G401 (cell line): ENCODE results near the gene CYP27A1. TPM values are rescaled to one million over a fixed set of nuclear protein-coding genes. Genes with fewer than 3 reads are reported as not detected.
"Not testable (repeated sequence)": the region's sequence is repeated elsewhere in the genome, so short reads cannot be mapped to it uniquely, and the experiment has no call there.

ENCODE experiments used
- DNase-seq: peaks from one replicate; pipeline ENCODE4 v3.0.0-alpha.2; 2015; ENCODE audit warnings: low spot score
- in situ Hi-C: cut with HindIII; loops from 2 replicates; pipeline ENCODE4 v1.10.0; 2016; ENCODE audit warnings: low sequenced_read_pairs, mixed read lengths
- total RNA-seq: library from RNA; depleted of rRNA; stranded (reverse); fragments of >200 nt; shearing (Covaris generic); gene quantifications from 2 replicates; pipeline ENCODE4 v1.2.3, GENCODE V29; 2014

CYP27A1 gene
- total RNA-seq, 1 experiment from 2014 or later = not detected

DNA sequence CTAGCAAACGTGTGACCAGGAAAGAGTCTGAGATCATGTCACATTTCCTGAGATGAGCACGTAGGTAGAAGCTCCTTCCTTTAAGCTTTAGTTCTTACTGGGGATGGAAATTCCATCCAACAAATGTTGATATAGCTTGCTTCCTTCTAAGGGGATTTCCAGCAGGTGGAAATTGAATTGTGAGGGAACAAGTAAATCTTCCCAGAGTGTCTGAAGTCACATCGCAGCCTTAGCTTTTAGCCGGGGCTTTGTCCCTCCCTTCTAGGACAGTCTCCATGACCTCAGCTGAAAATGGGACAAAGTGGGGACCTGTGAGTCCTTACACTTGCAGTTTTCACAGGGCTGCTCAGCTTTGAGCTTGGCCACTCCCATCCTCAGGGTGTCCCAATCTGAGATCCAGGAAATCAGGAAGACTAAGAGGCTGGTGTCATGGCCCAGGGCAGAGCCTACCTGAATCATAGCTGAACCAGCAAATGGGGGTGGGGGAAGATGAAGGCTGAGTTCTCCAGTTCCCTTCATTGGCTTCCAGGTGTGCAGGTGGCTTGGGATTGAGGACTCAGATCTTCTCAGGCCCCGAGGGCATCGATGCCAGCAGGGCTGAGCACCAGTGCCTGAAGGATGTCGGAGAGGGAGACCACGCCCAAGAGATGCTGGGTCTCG, 41.4 kb downstream of the CYP27A1 start:
- DNase-seq = no peak
- in situ Hi-C loops = no loop called here

DNA sequence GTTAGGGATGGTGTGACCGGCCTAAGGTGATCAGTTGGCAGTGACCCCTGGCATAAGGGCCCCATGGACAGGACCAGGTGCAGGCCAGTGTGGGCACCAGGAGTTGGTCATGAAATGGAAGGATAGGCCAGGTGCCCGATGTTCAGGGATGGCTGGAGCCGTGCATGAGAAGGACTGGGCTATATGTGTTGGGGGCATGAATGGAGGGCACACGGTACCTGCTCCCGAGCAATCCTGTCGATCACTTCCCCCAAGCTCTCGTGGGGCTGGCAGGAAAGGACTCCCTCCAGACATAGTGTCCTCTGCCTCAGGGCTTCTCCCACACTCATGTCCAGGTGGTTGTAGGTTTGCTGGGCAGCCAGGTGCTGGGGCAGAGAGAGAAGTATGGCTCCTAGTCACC, 42.1 kb downstream of the CYP27A1 start:
- in situ Hi-C loops = no loop called here
- no peak for DNase-seq

DNA sequence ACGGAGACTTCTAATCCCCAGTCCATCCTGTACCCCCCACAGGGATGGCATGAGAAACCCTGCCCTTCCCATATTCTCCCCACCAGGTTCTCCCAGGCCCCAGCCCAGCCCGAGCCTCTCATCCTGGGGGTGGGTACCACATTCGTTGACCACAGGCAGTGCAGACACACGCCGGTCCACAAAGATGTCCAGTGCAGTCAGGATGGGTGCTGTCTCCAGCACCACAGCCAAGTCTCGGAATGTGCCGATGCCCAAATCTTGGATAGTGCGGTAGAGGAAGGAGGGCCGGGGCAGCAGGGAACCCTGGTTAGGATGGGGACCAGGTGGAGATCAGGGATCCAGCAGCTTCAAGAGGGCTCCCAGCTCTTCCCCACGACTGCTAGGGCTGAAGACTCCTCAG, 44.8 kb downstream of the CYP27A1 start:
- no peak for DNase-seq
- in situ Hi-C loops = no loop called here

DNA sequence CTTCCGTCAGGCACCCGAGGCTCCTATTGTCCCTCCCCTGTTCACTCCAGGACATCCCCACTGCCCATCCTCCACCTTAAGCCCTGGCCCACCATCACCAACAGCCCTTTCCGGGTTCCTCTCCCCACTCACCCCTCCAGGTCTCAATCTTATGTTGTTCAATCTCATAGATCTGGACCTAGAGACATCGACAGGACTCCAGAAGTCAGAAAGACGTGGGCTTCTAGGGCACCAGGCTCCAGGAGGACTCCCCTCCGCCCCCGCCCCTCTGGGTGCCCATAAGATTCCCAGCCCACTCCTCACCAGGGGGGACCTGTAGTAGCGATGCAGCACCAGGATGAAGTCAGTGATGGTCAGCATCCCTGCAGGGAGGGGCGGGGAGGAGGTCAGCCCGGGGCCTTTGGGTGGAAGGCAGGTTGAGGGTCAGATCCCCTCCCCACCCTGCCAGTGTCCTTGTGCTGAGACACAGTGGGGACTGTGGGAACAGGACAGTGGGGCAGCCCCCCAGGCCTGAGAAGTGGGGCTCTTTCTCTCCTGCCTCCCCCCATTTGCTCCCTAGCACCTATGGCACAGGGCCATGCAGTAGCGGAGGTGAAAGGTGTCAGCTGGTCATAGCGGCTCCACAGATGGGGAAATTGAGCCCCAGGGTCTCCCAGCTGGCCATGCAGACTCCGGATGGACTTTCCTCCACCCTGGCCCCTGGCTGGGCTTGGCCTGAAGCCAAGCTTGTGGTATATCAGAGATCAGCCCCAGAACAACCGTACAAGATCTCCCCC, 45.9 kb downstream of the CYP27A1 start:
- DNase-seq = no peak
- in situ Hi-C loops = no loop called here

DNA sequence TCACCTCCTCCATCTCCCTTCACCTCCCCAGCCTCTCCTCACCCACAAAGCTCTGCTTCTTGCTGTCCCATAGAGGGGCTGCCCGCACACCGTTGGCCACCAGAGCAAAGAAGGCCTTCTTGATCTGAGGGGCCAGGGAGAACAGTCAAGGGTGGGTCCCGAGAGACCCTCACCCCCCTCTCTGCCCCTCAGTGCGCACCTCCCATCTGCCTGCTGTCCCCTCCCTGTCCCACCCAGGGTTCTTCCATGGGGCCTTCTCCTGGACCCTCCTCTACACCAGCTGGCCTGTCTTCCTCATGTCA, 46.5 kb downstream of the CYP27A1 start:
- in situ Hi-C loops = no loop called here
- DNase-seq = no peak

DNA sequence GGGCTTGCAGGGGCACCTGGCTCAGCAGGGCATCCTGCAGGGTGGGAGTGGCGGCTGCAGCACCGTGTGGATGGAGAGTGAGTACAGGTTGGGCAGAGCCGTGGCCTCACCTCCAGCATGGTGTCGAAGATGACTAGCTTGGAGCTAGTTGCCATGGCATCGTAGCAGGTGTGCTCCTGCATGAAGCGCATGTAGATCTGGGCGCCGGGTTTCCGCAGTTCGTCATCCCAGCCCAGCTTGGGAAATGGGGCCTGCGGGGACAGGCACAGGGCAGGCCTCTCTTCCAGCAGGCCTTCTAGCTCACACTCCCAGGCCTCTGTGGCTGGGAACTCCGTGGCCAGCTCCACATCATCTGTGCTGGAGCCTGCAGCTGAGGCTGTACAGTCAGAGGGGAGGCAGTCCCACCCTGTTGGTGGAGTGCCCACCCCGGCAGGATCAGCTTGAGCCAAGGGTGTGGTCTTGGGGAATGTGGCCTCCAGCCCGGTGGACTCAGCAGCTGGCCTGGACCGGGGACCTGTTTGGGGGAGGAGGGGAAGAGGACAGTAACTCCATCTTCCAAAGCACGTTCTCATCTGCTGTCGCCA, 48.0 kb downstream of the CYP27A1 start:
- DNase-seq = no peak
- in situ Hi-C loops = no loop called here

DNA sequence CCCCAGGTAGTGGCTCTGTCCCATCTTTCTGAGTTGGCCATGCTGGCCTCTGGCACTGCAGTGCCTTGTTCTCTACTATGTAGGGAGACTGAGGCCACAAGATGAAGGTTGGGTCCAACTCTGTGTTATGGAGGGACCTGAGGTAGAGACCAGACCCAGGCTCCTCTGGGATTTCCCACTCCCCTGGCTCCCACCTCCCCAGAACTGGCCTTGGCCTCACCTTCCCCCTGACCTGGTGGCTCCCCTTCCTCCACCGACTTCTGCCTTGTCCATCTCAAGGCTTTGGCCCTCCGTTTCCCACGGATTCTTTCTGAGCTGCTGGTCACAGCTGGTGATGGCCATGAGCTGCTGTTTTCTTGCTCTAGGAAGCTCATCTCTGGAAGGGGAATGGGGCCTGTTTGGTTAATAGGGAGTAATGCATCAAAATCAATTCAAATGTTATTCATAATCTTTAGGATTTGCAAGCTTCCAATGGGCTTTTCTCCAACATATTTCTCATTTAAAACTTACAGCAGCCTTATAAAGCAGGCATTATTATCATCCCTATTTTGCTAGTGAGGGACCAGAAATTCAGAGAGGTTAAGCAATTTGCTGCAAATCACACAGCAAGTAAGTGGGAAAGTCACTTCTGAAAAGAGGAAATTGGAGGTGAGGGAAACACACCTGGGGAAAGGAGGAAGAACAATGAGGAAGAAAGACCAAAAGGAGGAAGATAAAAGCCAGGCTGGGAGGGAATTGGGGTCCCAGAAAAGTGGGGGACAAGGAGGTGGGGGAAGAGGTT, 48.8 kb downstream of the CYP27A1 start:
- in situ Hi-C loops = no loop called here
- DNase-seq = no peak

DNA sequence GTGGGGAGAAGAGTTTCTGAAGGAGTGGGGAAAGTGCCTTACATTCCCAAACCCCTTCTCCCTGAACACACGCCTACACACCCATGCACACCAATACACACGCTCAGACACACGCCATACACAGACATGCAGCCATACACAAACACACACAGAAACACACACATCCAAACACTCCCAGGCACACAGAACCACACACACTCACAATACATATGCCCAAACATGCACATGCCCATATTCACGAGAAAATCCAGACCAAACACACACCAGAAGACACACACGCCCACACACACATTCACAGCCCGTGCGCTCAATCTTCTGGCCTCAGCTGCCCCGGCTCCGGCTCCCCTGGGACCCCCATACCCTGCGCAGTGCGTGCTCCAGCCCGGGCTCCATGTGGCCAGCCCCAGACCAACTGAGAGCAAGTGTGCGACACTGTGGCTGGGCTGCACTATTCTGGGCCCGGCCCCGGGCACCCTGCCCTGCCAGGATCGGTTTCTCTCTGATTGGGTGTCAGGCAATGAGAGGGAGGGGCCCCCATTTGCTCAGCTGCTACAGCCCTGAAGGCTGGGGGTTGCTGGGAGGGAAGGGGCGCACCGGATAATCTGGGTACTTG, 49.5 kb downstream of the CYP27A1 start, which contains the start of gene PRKAG3:
Gene PRKAG3 (minus strand): TSS at position 426 of the 613 bp plus-strand sequence.
- in situ Hi-C loops = no loop called here
- DNase-seq = no peak

DNA sequence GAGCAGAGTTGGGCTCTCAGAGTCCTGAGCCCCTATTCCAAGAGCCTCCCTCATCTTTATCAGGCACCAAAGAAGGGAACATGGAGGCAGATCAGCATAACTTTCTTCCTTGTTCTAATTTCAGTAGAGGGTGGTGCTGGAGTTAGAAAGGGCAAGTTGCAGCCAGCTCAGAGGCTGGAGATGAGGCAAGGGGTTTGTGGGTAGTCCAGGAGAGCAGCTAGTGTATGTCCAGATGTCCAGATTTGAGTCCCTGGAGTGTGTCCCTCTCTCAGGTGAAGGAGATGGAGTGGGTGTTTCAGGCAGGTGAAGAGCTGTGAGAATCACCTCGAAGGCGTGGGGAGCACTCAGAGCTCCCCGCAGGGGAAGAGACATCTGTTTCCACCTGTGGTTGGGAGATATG, 50.1 kb downstream of the CYP27A1 start:
- no peak for DNase-seq
- in situ Hi-C loops = no loop called here

DNA sequence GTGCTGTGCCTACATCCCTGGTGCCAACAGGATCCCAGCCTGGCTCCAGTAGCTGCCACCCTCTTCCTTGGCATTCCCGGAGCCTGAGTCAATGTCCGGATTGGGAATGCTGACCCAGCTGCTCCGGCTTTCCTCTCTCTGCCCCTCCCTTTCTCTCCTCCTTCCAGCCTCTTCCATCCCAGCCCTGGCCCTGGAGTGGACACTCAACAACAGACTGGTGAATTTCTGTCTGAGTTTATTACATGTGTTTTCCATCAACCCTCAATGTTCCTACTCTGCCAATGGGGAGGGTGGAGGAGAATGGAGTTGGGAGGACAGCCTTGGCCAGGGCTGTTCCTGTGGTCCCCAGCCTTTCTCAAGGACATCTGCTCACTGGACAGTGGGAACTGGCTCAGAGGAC, 50.6 kb downstream of the CYP27A1 start:
- DNase-seq = no peak
- in situ Hi-C loops = no loop called here

DNA sequence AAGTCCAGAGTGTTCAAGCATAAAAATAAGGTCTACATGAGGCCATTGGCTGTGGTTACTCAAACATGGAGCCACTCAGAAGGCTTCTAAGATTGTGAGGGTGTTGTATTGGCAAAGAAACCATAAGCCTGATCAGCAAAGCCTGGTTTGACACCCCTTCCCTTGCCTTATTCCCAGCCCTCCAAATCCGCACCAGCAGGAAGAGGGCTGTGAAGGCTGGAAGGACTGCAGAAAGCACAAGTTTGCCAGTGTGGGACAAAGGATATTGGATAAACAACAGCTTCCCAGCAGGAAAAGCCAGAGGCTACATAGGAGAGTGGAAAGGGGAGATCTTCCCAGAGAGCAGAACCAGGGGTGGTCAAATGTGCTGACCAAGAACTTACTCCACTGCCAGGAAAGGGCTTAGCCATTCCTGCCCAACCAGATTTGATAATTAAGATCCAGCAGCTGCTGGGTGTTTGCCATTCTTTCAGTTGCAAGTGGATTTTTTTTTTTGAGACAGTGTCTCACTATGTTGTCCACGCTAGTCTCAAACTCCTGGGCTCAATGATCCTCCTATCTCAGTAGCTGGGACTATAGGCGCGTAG, 51.2 kb downstream of the CYP27A1 start:
- in situ Hi-C loops = no loop called here
- DNase-seq = no peak

DNA sequence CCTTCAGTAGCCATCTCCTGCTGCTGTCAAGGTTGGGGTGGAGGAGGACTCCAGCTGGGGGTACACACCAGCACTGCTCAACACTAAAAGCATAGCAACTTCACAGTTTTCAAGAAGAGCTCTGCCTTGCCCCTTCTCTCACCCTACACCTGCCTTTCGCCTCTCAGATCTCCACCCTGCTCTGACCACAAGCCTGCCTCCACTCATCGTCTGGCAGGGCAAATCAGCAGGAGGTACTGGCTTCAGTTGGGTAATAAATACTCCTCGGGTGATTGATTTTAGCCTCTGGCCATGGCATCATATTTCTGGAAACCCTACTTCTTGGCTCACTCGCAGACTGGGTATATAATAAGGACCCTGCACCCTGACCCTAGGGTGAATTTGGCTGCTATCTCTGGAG, 52.7 kb downstream of the CYP27A1 start:
- no peak for DNase-seq
- in situ Hi-C loops = no loop called here

DNA sequence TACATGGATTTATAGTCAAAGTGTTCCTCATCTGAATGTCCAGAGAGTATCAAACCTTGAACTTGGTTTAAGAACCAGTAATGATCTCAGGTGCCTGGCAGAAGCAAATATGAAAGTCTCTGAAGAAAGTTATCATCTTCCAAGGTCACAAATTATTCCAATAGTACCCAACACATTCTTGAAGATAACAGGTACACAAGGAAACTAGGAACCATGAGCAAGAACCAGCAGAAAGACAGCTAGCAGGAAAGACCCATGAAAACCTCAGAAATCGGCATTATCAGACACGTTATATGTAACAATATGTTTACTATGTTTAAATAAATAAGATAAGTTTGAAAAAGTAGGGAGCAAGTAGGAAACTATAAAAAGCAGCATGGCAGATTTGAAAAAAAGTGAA, 55.5 kb downstream of the CYP27A1 start:
- in situ Hi-C loops = no loop called here

DNA sequence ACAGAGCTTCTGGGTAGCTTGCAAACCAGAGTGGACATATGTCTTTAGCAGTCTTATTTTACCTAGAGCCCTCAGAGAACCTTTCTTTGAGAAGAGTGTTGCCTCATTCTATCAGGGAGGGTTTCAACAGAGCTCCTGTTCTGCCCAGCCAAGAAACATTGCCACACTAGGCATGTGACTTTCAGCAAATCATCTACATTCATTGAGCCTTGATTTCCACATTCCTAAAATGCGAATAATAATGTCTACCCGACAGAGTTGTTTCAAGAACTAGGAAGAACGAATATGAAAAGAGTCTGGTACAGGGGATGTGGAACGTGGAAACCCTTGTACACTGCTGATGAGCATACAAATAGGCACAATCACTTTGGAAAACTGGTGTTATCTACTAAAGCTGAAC, 57.5 kb downstream of the CYP27A1 start:
- in situ Hi-C loops = no loop called here
- DNase-seq = no peak

More for the DNA sequence above, 55.5 kb downstream of the CYP27A1 start:
- DNase-seq = no peak

DNA sequence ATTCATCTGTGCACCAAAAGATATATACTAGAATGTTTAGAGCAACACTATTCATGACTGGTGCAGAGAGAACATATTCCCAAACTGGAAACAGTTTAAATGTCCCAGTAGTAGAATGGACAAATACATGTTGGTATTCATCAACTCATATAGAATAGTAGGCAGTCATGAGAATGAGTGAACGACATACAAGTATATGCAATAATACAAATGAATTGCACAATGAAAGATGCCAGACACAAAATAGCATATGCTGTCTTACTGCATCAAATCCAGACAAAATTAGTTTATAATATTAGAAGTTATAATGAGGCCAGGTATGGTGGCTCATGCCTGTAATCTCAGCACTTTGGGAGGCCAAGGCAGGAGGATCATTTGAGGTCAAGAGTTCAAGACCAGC, 57.9 kb downstream of the CYP27A1 start:
- in situ Hi-C loops = no loop called here
- DNase-seq = no peak

DNA sequence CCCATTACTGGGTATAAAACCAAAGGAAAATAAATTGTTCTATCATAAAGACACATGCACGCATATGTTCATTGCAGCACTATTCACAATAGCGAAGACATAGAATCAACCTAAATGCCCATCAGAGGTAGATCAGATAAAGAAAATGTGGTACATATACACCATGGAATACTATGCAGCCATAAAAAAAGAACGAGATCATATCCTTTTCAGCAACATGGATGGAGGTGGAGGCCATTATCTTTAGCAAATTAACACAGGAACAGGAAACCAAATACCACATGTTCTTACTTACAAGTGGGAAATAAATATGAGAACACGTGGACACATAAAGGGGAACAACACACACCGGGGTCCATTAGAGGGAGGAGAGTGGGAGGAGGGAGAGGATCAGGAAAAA, 62.4 kb downstream of the CYP27A1 start:
- in situ Hi-C loops, DNase-seq: not testable (repeated sequence)

DNA sequence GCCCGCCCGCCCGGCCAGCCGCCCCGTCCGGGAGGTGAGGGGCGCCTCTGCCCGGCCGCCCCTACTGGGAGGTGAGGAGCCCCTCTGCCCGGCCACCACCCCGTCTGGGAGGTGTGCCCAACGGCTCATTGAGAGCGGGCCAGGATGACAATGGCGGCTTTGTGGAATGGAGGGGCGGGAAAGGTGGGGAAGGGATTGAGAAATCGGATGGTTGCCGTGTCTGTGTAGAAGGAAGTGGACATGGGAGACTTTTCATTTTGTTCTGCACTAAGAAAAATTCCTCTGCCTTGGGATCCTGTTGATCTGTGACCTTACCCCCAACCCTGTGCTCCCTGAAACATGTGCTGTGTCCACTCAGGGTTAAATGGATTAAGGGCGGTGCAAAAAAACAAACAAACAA, 65.0 kb downstream of the CYP27A1 start:
- in situ Hi-C loops, DNase-seq: not testable (repeated sequence)

DNA sequence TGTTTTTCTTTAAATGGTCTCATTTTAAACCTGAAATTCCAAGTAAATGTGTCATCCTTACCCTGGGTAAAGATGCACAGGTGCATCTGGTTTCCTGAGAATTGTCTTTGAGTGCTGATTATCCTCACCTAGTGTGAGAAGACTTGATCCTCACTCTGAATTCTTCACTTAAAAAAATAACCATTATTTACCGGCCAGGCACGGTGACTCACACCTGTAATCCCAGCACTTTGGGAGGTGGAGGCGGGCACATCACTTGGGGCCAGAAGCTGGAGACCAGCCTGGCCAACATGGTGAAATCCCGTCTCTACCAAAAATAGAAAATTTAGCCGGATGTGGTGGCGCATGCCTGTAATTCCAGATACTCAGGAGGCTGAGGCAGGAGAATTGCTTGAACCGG, 67.8 kb downstream of the CYP27A1 start:
- in situ Hi-C loops = no loop called here
- no peak for DNase-seq

DNA sequence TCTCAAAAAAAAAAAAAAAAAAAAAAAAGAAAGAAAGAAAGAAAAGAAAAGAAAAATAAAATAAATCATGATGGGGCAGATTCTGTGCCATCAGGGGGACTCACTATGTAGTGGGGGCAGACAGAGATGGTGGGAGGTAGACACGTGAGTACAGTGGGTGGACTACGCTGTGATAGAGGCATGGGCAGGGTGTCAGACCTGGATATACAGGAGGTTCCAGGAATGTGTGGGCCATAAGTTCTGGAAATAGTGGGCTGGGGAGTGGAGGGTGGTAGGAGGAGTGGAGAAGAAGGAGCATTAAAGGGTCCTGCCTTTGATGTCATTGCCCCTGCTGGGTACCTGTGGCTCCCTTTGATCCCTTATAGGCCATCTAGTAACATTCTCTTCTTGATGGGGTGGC, 68.8 kb downstream of the CYP27A1 start:
- in situ Hi-C loops = no loop called here
- DNase-seq = no peak
